Activated T-cell treated with anti-CD3 and anti-CD28 coated beads, Interleukin-2, amount 50 U/mL, for 48 hours (primary cell): Measurements from ENCODE around the gene MMP28.

Experiments
- DNase-seq, 2 experiments: peaks; one replicate each; pipeline ENCODE4 v3.0.0-alpha.2; 2020

The MMP28 gene

GRCh38 chr17:35795007-35795870 is at the start of gene MMP28:
MMP28 (minus strand) TSS chr17:35795641; CDS start chr17:35795377, 264 bp downstream.
- DNase-seq = peak; percentile 55 to 66

- DNase-seq = no peak
Measured at GRCh38 chr17:35844547-35844946, 49.1 kb upstream of the MMP28 start.

- no peak for DNase-seq
Measured at GRCh38 chr17:35843698-35844097, 48.3 kb upstream of the MMP28 start.

- DNase-seq = no peak
Measured at GRCh38 chr17:35842239-35842638, 46.8 kb upstream of the MMP28 start.

- DNase-seq = no peak
Measured at GRCh38 chr17:35841505-35841904, 46.1 kb upstream of the MMP28 start.

- DNase-seq = no peak
Measured at GRCh38 chr17:35841101-35841500, 45.7 kb upstream of the MMP28 start.

GRCh38 chr17:35825206-35825605 is 29.8 kb upstream of the MMP28 start:
- no peak for DNase-seq

GRCh38 chr17:35821308-35821707 is 25.9 kb upstream of the MMP28 start:
- no peak for DNase-seq

- DNase-seq = no peak
Measured at GRCh38 chr17:35819455-35819854, 24.0 kb upstream of the MMP28 start.

GRCh38 chr17:35817196-35817595 is 21.8 kb upstream of the MMP28 start:
- DNase-seq = no peak

- no peak for DNase-seq
Measured at GRCh38 chr17:35816723-35817122, 21.3 kb upstream of the MMP28 start.

- DNase-seq = no peak
Measured at GRCh38 chr17:35812456-35812855, 17.0 kb upstream of the MMP28 start.

- DNase-seq = no peak
Measured at GRCh38 chr17:35811759-35812158, 16.3 kb upstream of the MMP28 start.

- DNase-seq = no peak
Measured at GRCh38 chr17:35809855-35810461, 14.5 kb upstream of the MMP28 start.

GRCh38 chr17:35808962-35809854 is 13.8 kb upstream of the MMP28 start, which contains the start of gene TAF15:
TAF15 (plus strand) TSS chr17:35809484; CDS start chr17:35809570, 86 bp downstream.
- peak; percentile 93 to 96 for DNase-seq

- DNase-seq = peak; percentile 35 to 40
Measured at GRCh38 chr17:35808240-35808961, 13.0 kb upstream of the MMP28 start.

GRCh38 chr17:35807371-35808144 is 12.1 kb upstream of the MMP28 start:
- DNase-seq = no peak

- peak; percentile 47 to 48 for DNase-seq
Measured at GRCh38 chr17:35804658-35805192, 9.3 kb upstream of the MMP28 start.

GRCh38 chr17:35801583-35802224 is 6.3 kb upstream of the MMP28 start:
- DNase-seq = peak; percentile 40 to 43

- DNase-seq = no peak
Measured at GRCh38 chr17:35799942-35800341, 4.5 kb upstream of the MMP28 start.

- no peak for DNase-seq
Measured at GRCh38 chr17:35797918-35798317, 2.5 kb upstream of the MMP28 start.
